A549 treated with CpdA at 1 μM for 4 hours (cell line): Measurements from ENCODE around the gene COMMD6. TPM values are rescaled to one million over a fixed set of nuclear protein-coding genes. Genes with fewer than 3 reads are reported as not detected.

ENCODE experiments used
- total RNA-seq: library from RNA; stranded (reverse); fragments of 200-300 nt; extraction: Qiagen RNA extraction; gene quantifications from 5 replicates; pipeline ENCODE4 v1.2.3, GENCODE V29; 2022; ENCODE audit warnings: low read depth

COMMD6 gene
- total RNA-seq, result 116 to 156 TPM (median 142 TPM) in 5 replicates

GRCh38 chr13:75537401-75538365 lies at the start of gene COMMD6:
Gene COMMD6, minus strand, starts transcription at chr13:75537841. Its CDS starts 36 bp downstream, at chr13:75537805.

GRCh38 chr13:75549262-75550158 lies 11.9 kb upstream of the COMMD6 start, which contains the start of gene UCHL3:
Gene UCHL3, plus strand, starts transcription at chr13:75549791. Its CDS starts 30 bp downstream, at chr13:75549821.

GRCh38 chr13:75482070-75482819 lies 55.4 kb downstream of the COMMD6 start, which contains the start of gene TBC1D4:
Gene TBC1D4, minus strand, starts transcription at chr13:75482169. Its CDS starts 402 bp downstream, at chr13:75481767.

Other genes starting within 250 kb of the COMMD6 start
- gene TBC1D4, start 55.7 kb downstream of the COMMD6 start, total RNA-seq, result 13.6 to 17.6 TPM (median 17.3 TPM) in 5 replicates
- 49.0 to 53.6 TPM (median 50.1 TPM) in 5 replicates for gene UCHL3, start 11.9 kb upstream of the COMMD6 start, total RNA-seq
- 33.5 to 51.4 TPM (median 44.3 TPM) in 5 replicates for gene LMO7, start 98.5 kb upstream of the COMMD6 start, total RNA-seq